CD14-positive monocyte (primary cell): ENCODE measurements around the gene ABCF3. TPM values are rescaled to one million over a fixed set of nuclear protein-coding genes. Genes with fewer than 3 reads are reported as not detected.

Experiments used
- DNase-seq, 3 donors: peaks; one replicate each; pipeline ENCODE4 v3.0.0-alpha.2; 2011 to 2022
- H2AFZ ChIP-seq: 2 replicates; pipeline ENCODE4 v1.6.0; 2012; ENCODE audit warnings: mild to moderate bottlenecking, low read depth, low read length, inconsistent platforms; ENCODE audit not compliant: insufficient read depth, poor library complexity, severe bottlenecking
- H3K27ac ChIP-seq, 2 donors: 1 replicate in 1 of 2; 2 replicates in 1 of 2; pipeline ENCODE4 v1.5.1; 2012 to 2013; ENCODE audit warnings: low read length in 2 of 2, control low read depth in 1 of 2, inconsistent platforms in 1 of 2, low read depth in 1 of 2, mild to moderate bottlenecking in 1 of 2
- H3K27me3 ChIP-seq, 2 donors: one replicate each; pipeline versions ENCODE4 v1.6.0 to v1.6.1; 2011 to 2013; ENCODE audit warnings: low read length in 2 of 2; ENCODE audit not compliant: control insufficient read depth in 2 of 2, insufficient read depth in 2 of 2
- H3K36me3 ChIP-seq, 2 donors: replicated peaks in 1 of 2; 1 replicate in 1 of 2; 2 replicates in 1 of 2; pipeline versions ENCODE4 v1.5.1 to v1.6.1; 2012 to 2013; ENCODE audit warnings: low read length in 2 of 2, control low read depth in 1 of 2, inconsistent platforms in 1 of 2, mild to moderate bottlenecking in 1 of 2; ENCODE audit not compliant: insufficient read depth in 2 of 2, control insufficient read depth in 1 of 2
- H3K4me1 ChIP-seq, 2 donors: 1 replicate in 1 of 2; 2 replicates in 1 of 2; pipeline versions ENCODE4 v1.5.1 to v1.6.1; 2012 to 2013; ENCODE audit warnings: low read length in 2 of 2, control low read depth in 1 of 2, inconsistent platforms in 1 of 2, mild to moderate bottlenecking in 1 of 2, moderate library complexity in 1 of 2; ENCODE audit not compliant: insufficient read depth in 2 of 2, control insufficient read depth in 1 of 2
- H3K4me2 ChIP-seq: replicated peaks from 2 replicates; pipeline ENCODE3; 2012; ENCODE audit warnings: low read length, moderate library complexity, mild to moderate bottlenecking; ENCODE audit not compliant: poor library complexity, severe bottlenecking; ENCODE audit errors: extremely low read depth
- H3K4me3 ChIP-seq, 3 experiments: fragments of 200-600 bp in 1 of 3; sonication (generic) in 1 of 3; replicated peaks in 1 of 3; 1 replicate in 2 of 3; 2 replicates in 1 of 3; pipeline ENCODE4 v1.5.1; 2011 to 2013; ENCODE audit warnings: low read length in 3 of 3, mild to moderate bottlenecking in 3 of 3, control low read depth in 2 of 3, low read depth in 2 of 3, inconsistent platforms in 1 of 3, moderate library complexity in 1 of 3
- H3K79me2 ChIP-seq: 2 replicates; pipeline ENCODE4 v1.6.0; 2012; ENCODE audit warnings: mild to moderate bottlenecking, control low read depth, inconsistent platforms, low read length, moderate library complexity; ENCODE audit not compliant: insufficient read depth
- H3K9ac ChIP-seq: 2 replicates; pipeline ENCODE4 v1.6.0; 2017; ENCODE audit warnings: low read length, mild to moderate bottlenecking; ENCODE audit not compliant: insufficient read depth, poor library complexity, severe bottlenecking
- H3K9me3 ChIP-seq, 2 donors: replicated peaks in 1 of 2; 1 replicate in 1 of 2; 2 replicates in 1 of 2; pipeline versions ENCODE4 v1.5.1 to v1.6.1; 2012 to 2013; ENCODE audit warnings: low read length in 2 of 2, control low read depth in 1 of 2; ENCODE audit not compliant: control insufficient read depth in 1 of 2, insufficient read depth in 1 of 2
- H4K20me1 ChIP-seq: 2 replicates; pipeline ENCODE4 v1.6.0; 2012; ENCODE audit warnings: mild to moderate bottlenecking, low read length, control low read depth, moderate library complexity; ENCODE audit not compliant: insufficient read depth
- H3K27ac Mint-ChIP-seq, 7 donors: one replicate each; pipeline ENCODE4 v1.8.0; 2020; ENCODE audit warnings: mild to moderate bottlenecking in 7 of 7, mixed read lengths in 7 of 7, moderate library complexity in 6 of 7, inconsistent platforms in 2 of 7
- H3K27me3 Mint-ChIP-seq, 3 donors: one replicate each; pipeline ENCODE4 v1.8.0; 2021 to 2022; ENCODE audit warnings: low read depth in 3 of 3, mild to moderate bottlenecking in 3 of 3, mixed read lengths in 3 of 3, moderate library complexity in 3 of 3, inconsistent platforms in 1 of 3
- H3K36me3 Mint-ChIP-seq, 2 donors: one replicate each; pipeline ENCODE4 v1.8.0; 2020; ENCODE audit warnings: mixed read lengths in 2 of 2, inconsistent platforms in 1 of 2, mild to moderate bottlenecking in 1 of 2
- H3K4me1 Mint-ChIP-seq: one replicate; pipeline ENCODE4 v1.8.0; 2020; ENCODE audit warnings: mild to moderate bottlenecking, mixed read lengths
- H3K4me3 Mint-ChIP-seq, 2 donors: one replicate each; pipeline ENCODE4 v1.8.0; 2020; ENCODE audit warnings: mild to moderate bottlenecking in 2 of 2, mixed read lengths in 2 of 2, moderate library complexity in 1 of 2
- H3K9me3 Mint-ChIP-seq, 7 donors: one replicate each; pipeline ENCODE4 v1.8.0; 2020 to 2022; ENCODE audit warnings: mixed read lengths in 7 of 7, mild to moderate bottlenecking in 6 of 7, moderate library complexity in 6 of 7, inconsistent platforms in 2 of 7
- CTCF ChIP-seq: fragments of 200-600 bp; IDR thresholded peaks from one replicate; pipeline ENCODE4 v1.8.0; 2022; ENCODE audit warnings: antibody characterized with exemption, mild to moderate bottlenecking
- WGBS: methylation state at CpG from one replicate; pipeline ENCODE4 v1.1.5; 2013; ENCODE audit warnings: missing lambda C conversion rate; ENCODE audit not compliant: insufficient coverage; 5-methylcytosine and 5-hydroxymethylcytosine counted together
- intact Hi-C, 2 donors: fragments of 100-400 bp; cut with micrococcal nuclease; formaldehyde crosslinking; loops; one replicate each; pipeline versions ENCODE4 v1.15.0 to v1.15.1; 2023
- polyA plus RNA-seq, 3 donors: library from polyadenylated mRNA; depleted of rRNA in 1 of 3; unstranded in 2 of 3; stranded (reverse) in 1 of 3; fragments of 300-500 nt in 2 of 3; fragments of >200 nt in 1 of 3; fragmentation: Illumina TruSeq in 2 of 3; gene quantifications; 1 replicate in 2 of 3; 2 replicates in 1 of 3; pipeline ENCODE4 v1.2.3, GENCODE V29; 2012 to 2021

The ABCF3 gene
- polyA plus RNA-seq, 3 donors: 13.5 to 74.8 (median 13.9) TPM

GRCh38 chr3:184168363-184169120 is 17.5 kb upstream of the ABCF3 start:
- Histone ChIP-seq H3K9ac (no peak overlapping the region), H3K27me3 (no peaks in the 10 kb centered on the region), H3K9me3 (no peaks in the 10 kb centered on the region), H2AFZ (no peak overlapping the region), H3K4me3 (no peak overlapping the region), H4K20me1 (peaks cover 15% of the 10 kb centered on the region), H3K27ac (no peak overlapping the region), H3K36me3 (peaks cover 81 to 93% of the 10 kb centered on the region in 2 donors), H3K4me1 (no peaks in the 10 kb centered on the region), H3K4me2 (no peak overlapping the region), H3K79me2 (no peaks in the 10 kb centered on the region)
- 100% methylated on average over 1 of the region's 9 CpGs for WGBS
- no peak for DNase-seq
- H3K36me3 Mint-ChIP-seq: peaks cover 77 to 86% of the 10 kb centered on the region in 2 donors
- H3K27ac Mint-ChIP-seq: peak overlapping the region in 3 of 7 donors; percentile 46 to 66 (median 57)
- H3K27me3 Mint-ChIP-seq: peaks cover 0 to 3% (median 3%) of the 10 kb centered on the region in 3 donors
- intact Hi-C loops: no loop called here
- no peak for TF ChIP-seq CTCF
- no peaks in the 10 kb centered on the region for H3K9me3 Mint-ChIP-seq
- no peaks in the 10 kb centered on the region for H3K4me1 Mint-ChIP-seq
- H3K4me3 Mint-ChIP-seq: no peak overlapping the region

- TF ChIP-seq CTCF: no peak
- Histone ChIP-seq H3K4me1 (peaks cover 3 to 6% of the 10 kb centered on the region in 2 donors), H3K4me3 (no peak overlapping the region), H3K36me3 (peaks cover 65 to 77% of the 10 kb centered on the region in 2 donors), H3K9ac (no peak overlapping the region), H3K9me3 (no peaks in the 10 kb centered on the region), H3K4me2 (no peak overlapping the region), H3K27ac (no peak overlapping the region), H3K79me2 (peaks cover 6% of the 10 kb centered on the region), H3K27me3 (no peaks in the 10 kb centered on the region), H2AFZ (no peak overlapping the region), H4K20me1 (no peaks in the 10 kb centered on the region)
- H3K36me3 Mint-ChIP-seq: peaks cover 61 to 70% of the 10 kb centered on the region in 2 donors
- no peak overlapping the region for H3K4me3 Mint-ChIP-seq
- peaks cover 4% of the 10 kb centered on the region for H3K4me1 Mint-ChIP-seq
- WGBS: 98% methylated on average over 29 of the region's 66 CpGs
- no peaks in the 10 kb centered on the region for H3K9me3 Mint-ChIP-seq
- intact Hi-C loops: loop anchor here (5.0 kb wide), 2 partner anchors 38 to 127 kb away; partner anchors contain the start of gene PSMD2 (in 1 of the 2)
- H3K27ac Mint-ChIP-seq: no peak overlapping the region
- peaks cover 0 to 3% (median 3%) of the 10 kb centered on the region in 3 donors for H3K27me3 Mint-ChIP-seq
- DNase-seq: no peak
These were observed 15.8 kb upstream of the ABCF3 start for GRCh38 chr3:184169896-184170875.
